SK-N-DZ (cell line): ENCODE measurements around the gene ZFYVE9.
"Not testable (repeated sequence)": the region's sequence is repeated elsewhere in the genome, so short reads cannot be mapped to it uniquely, and the experiment has no call there.

Experiments used
- DNase-seq: peaks from one replicate; pipeline ENCODE4 v3.0.0-alpha.2; 2015; ENCODE audit warnings: low spot score

ZFYVE9 gene

GRCh38 chr1:52142220-52143183 is 613 bp downstream of the ZFYVE9 start:
- DNase-seq = peak; percentile 58

- DNase-seq = no peak
Observed at GRCh38 chr1:52145137-52145536, 3.2 kb downstream of the ZFYVE9 start.

- not testable (repeated sequence) for DNase-seq
Observed at GRCh38 chr1:52150445-52150844, 8.6 kb downstream of the ZFYVE9 start.

GRCh38 chr1:52150946-52151345 is 9.1 kb downstream of the ZFYVE9 start:
- no peak for DNase-seq

GRCh38 chr1:52152572-52152971 is 10.7 kb downstream of the ZFYVE9 start:
- DNase-seq = no peak

- DNase-seq = no peak
Observed at GRCh38 chr1:52153010-52153409, 11.1 kb downstream of the ZFYVE9 start.

- no peak for DNase-seq
Observed at GRCh38 chr1:52153898-52154297, 12.0 kb downstream of the ZFYVE9 start.

- no peak for DNase-seq
Observed at GRCh38 chr1:52156460-52156859, 14.6 kb downstream of the ZFYVE9 start.

- no peak for DNase-seq
Observed at GRCh38 chr1:52157582-52157981, 15.7 kb downstream of the ZFYVE9 start.

GRCh38 chr1:52158218-52158617 is 16.3 kb downstream of the ZFYVE9 start:
- DNase-seq = no peak

GRCh38 chr1:52159033-52159789 is 17.3 kb downstream of the ZFYVE9 start:
- DNase-seq = no peak

GRCh38 chr1:52162947-52163346 is 21.1 kb downstream of the ZFYVE9 start:
- no peak for DNase-seq

- peak; percentile 18 for DNase-seq
Observed at GRCh38 chr1:52164604-52165003, 22.7 kb downstream of the ZFYVE9 start.

GRCh38 chr1:52166996-52167753 is 25.3 kb downstream of the ZFYVE9 start:
- DNase-seq = no peak

- DNase-seq = no peak
Observed at GRCh38 chr1:52168373-52169080, 26.6 kb downstream of the ZFYVE9 start.

GRCh38 chr1:52171149-52171548 is 29.3 kb downstream of the ZFYVE9 start:
- DNase-seq = not testable (repeated sequence)

- no peak for DNase-seq
Observed at GRCh38 chr1:52179073-52179472, 37.2 kb downstream of the ZFYVE9 start.

GRCh38 chr1:52180176-52180575 is 38.3 kb downstream of the ZFYVE9 start:
- peak; percentile 64 for DNase-seq

- not testable (repeated sequence) for DNase-seq
Observed at GRCh38 chr1:52181759-52182158, 39.9 kb downstream of the ZFYVE9 start.

- DNase-seq = not testable (repeated sequence)
Observed at GRCh38 chr1:52182328-52182727, 40.4 kb downstream of the ZFYVE9 start.

- DNase-seq = no peak
Observed at GRCh38 chr1:52182874-52183400, 41.0 kb downstream of the ZFYVE9 start.
